Cardiac fibroblast (primary cell): ENCODE results near the gene C4BPA.

ENCODE experiments used
- DNase-seq, 2 donors: peaks; one replicate each; pipeline versions ENCODE4 v3.0.0 to v3.0.0-alpha.2; 2010; ENCODE audit warnings: low read depth in 2 of 2
- H3K4me3 ChIP-seq, 2 donors: replicated peaks in 1 of 2; 1 replicate in 1 of 2; 2 replicates in 1 of 2; pipeline ENCODE4 v1.5.1; 2011; ENCODE audit warnings: low read depth in 2 of 2, low read length in 2 of 2, mild to moderate bottlenecking in 2 of 2, moderate library complexity in 1 of 2
- TF ChIP-seq, protein P1 (sequence below): IDR thresholded peaks from one replicate; pipeline ENCODE4 v1.5.1; 2011; ENCODE audit warnings: low read depth, mild to moderate bottlenecking, low read length, inconsistent platforms

Gene C4BPA

DNA sequence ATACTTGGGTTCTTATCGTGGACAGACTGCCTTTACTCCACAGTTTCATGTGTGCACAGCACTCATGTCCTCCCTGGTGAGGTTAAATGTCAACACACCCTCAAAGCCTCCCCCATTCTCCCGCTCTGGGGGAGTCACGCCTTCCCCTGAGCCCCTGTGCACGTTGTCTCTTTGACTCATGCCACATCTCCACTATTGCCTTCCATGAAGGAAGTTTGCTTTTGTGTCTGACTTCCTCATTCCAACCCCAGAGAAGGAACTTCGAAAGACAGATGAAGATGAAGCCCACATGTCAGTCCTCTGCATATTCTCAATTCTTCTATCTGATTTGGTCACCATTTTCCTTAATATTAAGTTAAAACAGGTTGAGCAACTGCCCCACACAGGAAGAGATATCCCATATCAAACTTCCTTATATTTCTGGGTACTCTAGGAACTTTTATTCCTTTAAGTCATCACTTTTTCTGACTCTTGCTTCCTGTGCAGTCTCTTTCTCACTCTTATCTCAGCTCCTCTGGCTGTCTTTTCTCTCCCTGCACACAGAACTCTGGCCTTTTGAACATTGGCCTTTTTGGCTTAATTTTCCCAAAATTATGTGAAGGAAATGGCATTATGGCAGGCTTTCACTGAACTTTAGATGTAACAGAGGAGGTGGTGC, 41.5 kb downstream of the C4BPA start:
- no peak overlapping the region for H3K4me3 ChIP-seq
- TF ChIP-seq, protein P1, sequence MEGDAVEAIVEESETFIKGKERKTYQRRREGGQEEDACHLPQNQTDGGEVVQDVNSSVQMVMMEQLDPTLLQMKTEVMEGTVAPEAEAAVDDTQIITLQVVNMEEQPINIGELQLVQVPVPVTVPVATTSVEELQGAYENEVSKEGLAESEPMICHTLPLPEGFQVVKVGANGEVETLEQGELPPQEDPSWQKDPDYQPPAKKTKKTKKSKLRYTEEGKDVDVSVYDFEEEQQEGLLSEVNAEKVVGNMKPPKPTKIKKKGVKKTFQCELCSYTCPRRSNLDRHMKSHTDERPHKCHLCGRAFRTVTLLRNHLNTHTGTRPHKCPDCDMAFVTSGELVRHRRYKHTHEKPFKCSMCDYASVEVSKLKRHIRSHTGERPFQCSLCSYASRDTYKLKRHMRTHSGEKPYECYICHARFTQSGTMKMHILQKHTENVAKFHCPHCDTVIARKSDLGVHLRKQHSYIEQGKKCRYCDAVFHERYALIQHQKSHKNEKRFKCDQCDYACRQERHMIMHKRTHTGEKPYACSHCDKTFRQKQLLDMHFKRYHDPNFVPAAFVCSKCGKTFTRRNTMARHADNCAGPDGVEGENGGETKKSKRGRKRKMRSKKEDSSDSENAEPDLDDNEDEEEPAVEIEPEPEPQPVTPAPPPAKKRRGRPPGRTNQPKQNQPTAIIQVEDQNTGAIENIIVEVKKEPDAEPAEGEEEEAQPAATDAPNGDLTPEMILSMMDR: no peak
- no peak for DNase-seq

GRCh38 chr1:207151920-207152319, 47.9 kb downstream of the C4BPA start:
- H3K4me3 ChIP-seq: no peak overlapping the region
- TF ChIP-seq, protein P1: no peak
- no peak for DNase-seq

- TF ChIP-seq, protein P1: no peak
- H3K4me3 ChIP-seq: no peak overlapping the region
- DNase-seq: no peak
Observed at GRCh38 chr1:207152792-207153468, 48.9 kb downstream of the C4BPA start.

DNA sequence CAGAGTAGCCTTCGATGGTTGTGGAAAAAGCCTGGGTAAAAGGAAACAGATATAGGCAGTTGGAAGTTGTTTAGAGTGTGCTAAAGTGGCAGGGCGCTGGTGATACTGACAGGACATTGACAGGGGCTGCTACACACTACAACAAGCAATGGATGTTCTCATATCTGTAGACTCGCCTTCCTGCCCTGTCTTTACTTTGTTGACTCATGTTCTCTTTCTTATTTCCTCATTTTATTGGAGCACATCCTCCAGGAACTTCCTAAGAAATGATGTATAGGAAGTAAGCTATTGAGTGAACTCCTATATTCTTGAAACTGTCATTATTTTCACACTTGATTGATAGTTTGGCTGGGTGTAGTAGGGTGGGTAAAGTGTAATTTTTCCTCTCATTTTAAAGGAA, 51.0 kb downstream of the C4BPA start:
- no peak for DNase-seq
- TF ChIP-seq, protein P1: no peak
- no peak overlapping the region for H3K4me3 ChIP-seq

DNA sequence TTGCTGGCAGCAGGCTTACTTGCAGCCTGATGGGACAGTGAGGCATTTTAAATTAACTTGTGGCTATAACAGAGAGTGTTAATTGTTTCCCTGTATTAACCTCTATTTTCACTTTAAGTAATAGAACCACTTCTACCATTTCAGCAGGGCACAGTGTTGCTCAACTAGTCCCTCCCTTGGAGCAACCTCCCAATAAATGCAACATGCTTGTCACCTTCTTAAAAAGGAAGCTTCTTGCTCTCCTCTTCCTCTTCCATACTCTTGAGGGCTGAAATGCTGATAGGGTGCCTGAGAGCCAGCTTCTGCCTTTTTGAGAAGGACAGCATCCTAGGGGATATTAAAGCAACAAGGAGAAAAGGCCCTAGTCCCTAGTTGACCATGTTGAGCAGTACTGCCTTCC, 52.1 kb downstream of the C4BPA start:
- DNase-seq: no peak
- H3K4me3 ChIP-seq: no peak overlapping the region
- TF ChIP-seq, protein P1: no peak

- TF ChIP-seq, protein P1: no peak
- DNase-seq: no peak
- no peak overlapping the region for H3K4me3 ChIP-seq
Observed at GRCh38 chr1:207156826-207157225, 52.8 kb downstream of the C4BPA start.
